Head of caudate nucleus (tissue), 42 donors: ENCODE data around the gene NCOA1.
"Not testable (repeated sequence)": the region's sequence is repeated elsewhere in the genome, so short reads cannot be mapped to it uniquely, and the experiment has no call there.

ENCODE experiments used
- DNase-seq, 42 donors: peaks; one replicate each; pipeline versions ENCODE4 v3.0.0 to v3.0.0-alpha.2; 2020 to 2021; ENCODE audit warnings: mixed read lengths in 7 of 42
- intact Hi-C: fragments of 100-400 bp; cut with DNase I; formaldehyde crosslinking; loops from one replicate; pipeline ENCODE4 v1.15.0; 2022

Gene NCOA1

GRCh38 chr2:24597181-24597870, 106.3 kb downstream of the NCOA1 start:
- intact Hi-C loops, result no loop called here

GRCh38 chr2:24600140-24600539, 109.1 kb downstream of the NCOA1 start:
- intact Hi-C loops, DNase-seq: not testable (repeated sequence)

More at GRCh38 chr2:24597181-24597870, 106.3 kb downstream of the NCOA1 start:
- DNase-seq, result no peak

GRCh38 chr2:24611631-24612030, 120.6 kb downstream of the NCOA1 start:
- no peak for DNase-seq
- intact Hi-C loops, result no loop called here

GRCh38 chr2:24613154-24613814, 122.2 kb downstream of the NCOA1 start:
- intact Hi-C loops, result no loop called here
- no peak for DNase-seq

GRCh38 chr2:24616616-24617015, 125.6 kb downstream of the NCOA1 start:
- intact Hi-C loops, result no loop called here
- no peak for DNase-seq

- DNase-seq, result no peak
- intact Hi-C loops, result no loop called here
Measured at GRCh38 chr2:24617424-24617823, 126.4 kb downstream of the NCOA1 start.

GRCh38 chr2:24618144-24618543, 127.1 kb downstream of the NCOA1 start:
- intact Hi-C loops, result no loop called here
- no peak for DNase-seq

GRCh38 chr2:24618680-24619079, 127.6 kb downstream of the NCOA1 start:
- no peak for DNase-seq
- intact Hi-C loops, result no loop called here

GRCh38 chr2:24620936-24621335, 129.9 kb downstream of the NCOA1 start:
- intact Hi-C loops, result no loop called here

GRCh38 chr2:24621779-24622538, 130.9 kb downstream of the NCOA1 start:
- no peak for DNase-seq
- intact Hi-C loops, result no loop called here

More at GRCh38 chr2:24620936-24621335, 129.9 kb downstream of the NCOA1 start:
- no peak for DNase-seq

GRCh38 chr2:24623535-24623934, 132.5 kb downstream of the NCOA1 start:
- intact Hi-C loops, result no loop called here
- DNase-seq, result no peak

GRCh38 chr2:24625728-24626127, 134.7 kb downstream of the NCOA1 start:
- DNase-seq, result no peak
- intact Hi-C loops, result no loop called here

GRCh38 chr2:24626131-24626530, 135.1 kb downstream of the NCOA1 start:
- DNase-seq, result no peak
- intact Hi-C loops, result no loop called here

GRCh38 chr2:24628746-24629145, 137.7 kb downstream of the NCOA1 start:
- DNase-seq, result no peak
- intact Hi-C loops, result no loop called here

- intact Hi-C loops, result no loop called here
- DNase-seq, result no peak
Measured at GRCh38 chr2:24632172-24632571, 141.1 kb downstream of the NCOA1 start.

- intact Hi-C loops, result no loop called here
- no peak for DNase-seq
Measured at GRCh38 chr2:24635181-24635580, 144.1 kb downstream of the NCOA1 start.

GRCh38 chr2:24638568-24638967, 147.5 kb downstream of the NCOA1 start:
- intact Hi-C loops, result no loop called here

GRCh38 chr2:24642351-24642750, 151.3 kb downstream of the NCOA1 start:
- intact Hi-C loops, result no loop called here
- no peak for DNase-seq

More at GRCh38 chr2:24638568-24638967, 147.5 kb downstream of the NCOA1 start:
- DNase-seq, result no peak

- DNase-seq, result no peak
Measured at GRCh38 chr2:24643051-24643450, 152.0 kb downstream of the NCOA1 start.

GRCh38 chr2:24644032-24644431, 153.0 kb downstream of the NCOA1 start:
- DNase-seq, result no peak
- intact Hi-C loops, result no loop called here

More at GRCh38 chr2:24643051-24643450, 152.0 kb downstream of the NCOA1 start:
- intact Hi-C loops, result no loop called here
